HepG2 (cell line): ENCODE data around the gene CHRM3. TPM values are rescaled to one million over a fixed set of nuclear protein-coding genes. Genes with fewer than 3 reads are reported as not detected.

ENCODE experiments used
- ATAC-seq: fragments of 200-7000 bp; cut with Tn5 transposase; 3 replicates; pipeline ENCODE4 v1.9.1; 2020; ENCODE audit warnings: mild to moderate bottlenecking, moderate library complexity
- BruUV-seq: library from RNA; stranded (reverse); fragments of 400-500 nt; replicated peaks from 2 replicates; lab custom pipeline; 2021; lab: Mats Ljungman, UMichigan
- CTCF ChIA-PET: fragments of 300-600 bp; formaldehyde crosslinking; extraction: SDS; loops from one replicate; lab custom pipeline; 2021; ENCODE audit warnings: low total read pairs, inconsistent platforms, low intra/inter-chr PET ratio; lab: Yijun Ruan, JAX
- POLR2A ChIA-PET: fragments of 350-600 bp; sonication (Branson Sonifier 250); formaldehyde crosslinking; loops from one replicate; lab custom pipeline; 2020; ENCODE audit warnings: antibody characterized with exemption, inconsistent platforms; lab: Yijun Ruan, JAX
- DNase-seq: peaks from one replicate; pipeline ENCODE4 v3.0.0-alpha.2; 2015; ENCODE audit warnings: low spot score
- FAIRE-seq: peaks from 3 replicates; lab custom pipeline; 2011; peaks lifted over from hg19 to GRCh38; lab: Jason Lieb, UNC
- H2AFZ ChIP-seq: one replicate; pipeline ENCODE4 v1.6.1; 2011; ENCODE audit warnings: low read length, inconsistent platforms
- H3K27ac ChIP-seq: fragments of 300-600 bp; 3 replicates; pipeline ENCODE4 v1.8.0; 2011; ENCODE audit warnings: mixed run types, mild to moderate bottlenecking, mixed read lengths, low read length, inconsistent platforms; ENCODE audit not compliant: insufficient read depth; ENCODE audit errors: extremely low read length
- H3K27me3 ChIP-seq, 2 experiments: fragments of 200-600 bp in 1 of 2; 2 replicates in 1 of 2; 3 replicates in 1 of 2; pipeline versions ENCODE4 v1.6.0 to v1.8.0; 2011; ENCODE audit warnings: low read length in 2 of 2, mild to moderate bottlenecking in 2 of 2, moderate library complexity in 2 of 2, inconsistent platforms in 1 of 2; ENCODE audit not compliant: insufficient read depth in 2 of 2, control insufficient read depth in 1 of 2
- H3K36me3 ChIP-seq, 2 experiments: fragments of 200-600 bp in 1 of 2; replicated peaks in 1 of 2; 2 replicates in 1 of 2; 3 replicates in 1 of 2; pipeline versions ENCODE4 v1.5.1 to v1.8.0; 2011; ENCODE audit warnings: low read length in 2 of 2, inconsistent platforms in 1 of 2; ENCODE audit not compliant: insufficient read depth in 2 of 2, control insufficient read depth in 1 of 2
- H3K4me1 ChIP-seq: 2 replicates; pipeline ENCODE4 v1.5.1; 2012; ENCODE audit warnings: low read length, inconsistent platforms; ENCODE audit not compliant: insufficient read depth
- H3K4me2 ChIP-seq: 2 replicates; pipeline ENCODE4 v1.6.0; 2011; ENCODE audit warnings: low read depth, low read length, inconsistent platforms
- H3K4me3 ChIP-seq, 3 experiments: fragments of 200-600 bp in 1 of 3; sonication (generic), shearing (Covaris generic) in 1 of 3; replicated peaks in 1 of 3; 2 replicates each; pipeline ENCODE4 v1.5.1; 2011 to 2016; ENCODE audit warnings: low read length in 3 of 3, inconsistent platforms in 2 of 3, low read depth in 2 of 3, mild to moderate bottlenecking in 2 of 3, control low read depth in 1 of 3, mixed read lengths in 1 of 3; ENCODE audit not compliant: insufficient read depth in 1 of 3
- H3K79me2 ChIP-seq: one replicate; pipeline ENCODE4 v1.6.1; 2011; ENCODE audit warnings: low read length, inconsistent platforms; ENCODE audit not compliant: insufficient read depth
- H3K9ac ChIP-seq: 2 replicates; pipeline ENCODE4 v1.6.0; 2011; ENCODE audit warnings: mild to moderate bottlenecking, low read depth, low read length, inconsistent platforms; ENCODE audit not compliant: insufficient read depth
- H3K9me3 ChIP-seq: 2 replicates; pipeline ENCODE4 v1.5.1; 2012; ENCODE audit warnings: mild to moderate bottlenecking, low read length
- H4K20me1 ChIP-seq: 2 replicates; pipeline ENCODE4 v1.6.0; 2011; ENCODE audit warnings: inconsistent platforms, mild to moderate bottlenecking, low read length, moderate library complexity; ENCODE audit not compliant: insufficient read depth
- GATAD2A ChIP-seq: IDR thresholded peaks from 2 replicates; pipeline ENCODE4 v1.6.1; 2016
- GTF3A ChIP-seq: sonication (generic); formaldehyde crosslinking; conservative IDR thresholded peaks from 2 replicates; pipeline ENCODE4 v1.4.0; 2020; ENCODE audit warnings: mild to moderate bottlenecking, missing genetic modification reagents
- HNF4G ChIP-seq, 2 experiments: sonication (generic) in 1 of 2; formaldehyde crosslinking in 1 of 2; IDR thresholded peaks; 2 replicates each; pipeline versions ENCODE4 v1.4.0 to v1.6.1; 2011 to 2020; ENCODE audit warnings: borderline replicate concordance in 2 of 2, low read depth in 2 of 2, mild to moderate bottlenecking in 2 of 2, low read length in 1 of 2, missing genetic modification reagents in 1 of 2, moderate library complexity in 1 of 2
- PAF1 ChIP-seq: IDR thresholded peaks from 2 replicates; pipeline ENCODE4 v1.6.1; 2016; ENCODE audit warnings: missing genetic modification reagents, missing compliant biosample characterization
- PRMT3 ChIP-seq: sonication (generic); formaldehyde crosslinking; IDR thresholded peaks from 2 replicates; pipeline ENCODE4 v1.8.1; 2022; ENCODE audit warnings: low read depth, mild to moderate bottlenecking, moderate library complexity, missing genetic modification reagents, borderline replicate concordance
- ZFX ChIP-seq: sonication (generic); formaldehyde crosslinking; IDR thresholded peaks from 2 replicates; pipeline ENCODE4 v1.4.0; 2020; ENCODE audit warnings: mild to moderate bottlenecking, low read depth, missing genetic modification reagents, moderate library complexity
- ZNF7 ChIP-seq: IDR thresholded peaks from 2 replicates; pipeline ENCODE4 v1.6.1; 2016; ENCODE audit warnings: missing biosample characterization, missing genetic modification reagents
- WGBS: methylation state at CpG from one replicate; pipeline ENCODE4 v1.1.6; 2017; ENCODE audit warnings: low lambda C conversion rate; 5-methylcytosine and 5-hydroxymethylcytosine counted together
- in situ Hi-C: cut with HindIII; loops from 2 replicates; pipeline ENCODE4 v1.10.0; 2017; ENCODE audit warnings: low pct_unique_long_range_greater_than_20kb; ENCODE audit not compliant: extremely low pct_ligation_motif_present
- intact Hi-C: fragments of 100-400 bp; cut with micrococcal nuclease; formaldehyde crosslinking; loops from one replicate; pipeline ENCODE4 v1.10.0; 2022; ENCODE audit not compliant: unreplicated experiment
- polyA plus RNA-seq, 8 experiments: library from polyadenylated mRNA; depleted of rRNA in 3 of 8; stranded (reverse) in 7 of 8; unstranded in 1 of 8; fragments of >200 nt; fragmentation: Illumina TruSeq in 4 of 8; extraction: Trizol in 4 of 8; gene quantifications; 2 replicates each; pipeline versions ENCODE4 v1.2.1 to v1.2.3, GENCODE V29; 2011 to 2016; ENCODE audit warnings: low read depth in 4 of 8, missing spikeins in 1 of 8, mixed read lengths in 1 of 8; ENCODE audit not compliant: insufficient read depth in 1 of 8
- total RNA-seq, 5 experiments: library from RNA; depleted of rRNA; stranded (reverse); fragments of >200 nt; fragmentation: Illumina TruSeq; extraction: Trizol; gene quantifications; 2 replicates each; pipeline ENCODE4 v1.2.3, GENCODE V29; 2016; ENCODE audit warnings: low read depth in 1 of 5
- TF ChIP-seq, protein P1 (sequence below): sonication (generic); formaldehyde crosslinking; IDR thresholded peaks from 2 replicates; pipeline ENCODE4 v1.8.0; 2022; ENCODE audit warnings: missing genetic modification reagents, low read depth, mild to moderate bottlenecking, borderline replicate concordance
- TF ChIP-seq, protein P2 (sequence below): IDR thresholded peaks from 2 replicates; pipeline ENCODE4 v1.6.1; 2018; ENCODE audit warnings: missing genetic modification reagents, mild to moderate bottlenecking, missing compliant biosample characterization
- TF ChIP-seq, protein P3 (sequence below): sonication (generic); formaldehyde crosslinking; IDR thresholded peaks from 2 replicates; pipeline ENCODE4 v1.8.0; 2022; ENCODE audit warnings: missing genetic modification reagents, mild to moderate bottlenecking, inconsistent platforms, borderline replicate concordance
- TF ChIP-seq, protein P4 (sequence below): sonication (generic); formaldehyde crosslinking; IDR thresholded peaks from 2 replicates; pipeline ENCODE4 v1.4.0; 2020; ENCODE audit warnings: missing genetic modification reagents
- TF ChIP-seq, protein P5 (sequence below): sonication (generic); formaldehyde crosslinking; IDR thresholded peaks from 2 replicates; pipeline ENCODE4 v1.4.0; 2020; ENCODE audit warnings: missing genetic modification reagents, borderline replicate concordance

The CHRM3 gene
- total and polyA plus RNA-seq, 2 of the 13 experiments (the other 11 are each of a cell fraction or from before 2014, with no cell fraction given): not detected

DNA sequence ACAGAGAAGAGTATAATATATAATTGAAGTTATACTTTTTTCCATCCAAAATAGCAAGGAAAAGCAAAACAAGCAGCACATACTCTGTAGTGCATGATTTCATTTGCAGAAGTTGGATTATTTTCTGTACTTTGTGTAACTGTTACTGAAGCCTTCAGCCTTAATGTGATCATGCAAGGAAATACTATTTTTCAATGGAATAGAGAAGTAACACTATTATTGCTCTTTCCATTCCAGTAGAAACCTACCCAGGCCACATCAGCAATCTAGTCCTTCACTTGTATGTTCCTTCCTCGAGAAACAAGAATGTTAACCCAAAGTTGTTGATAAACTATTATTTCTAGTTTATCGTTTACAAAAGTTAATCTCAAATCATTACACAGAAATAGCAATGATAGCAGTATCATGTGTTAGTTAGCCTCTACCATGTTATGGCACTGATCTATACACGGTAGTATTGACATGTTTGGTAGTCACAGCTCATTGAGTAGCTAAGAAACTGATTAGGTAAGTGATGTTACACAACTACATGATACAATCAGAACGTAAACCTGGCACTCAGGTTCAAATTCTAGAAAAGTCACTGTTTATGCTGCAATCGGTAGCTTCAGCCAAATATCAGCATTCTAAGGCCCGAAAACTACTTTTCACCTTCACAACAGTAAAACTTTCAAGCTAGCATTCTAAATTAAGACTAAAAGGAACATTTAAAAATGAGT, 37.6 kb upstream of the CHRM3 start:
- H3K27ac ChIP-seq: no peak overlapping the region
- H3K4me3 ChIP-seq: no peak overlapping the region
- H3K27me3 ChIP-seq: no peaks in the 10 kb centered on the region; a peak in 1 of 5 replicates
- H3K4me2 ChIP-seq: no peak overlapping the region
- no peaks in the 10 kb centered on the region for H3K36me3 ChIP-seq
- H3K4me1 ChIP-seq: no peaks in the 10 kb centered on the region
- DNase-seq: no peak
- H3K9ac ChIP-seq: no peak overlapping the region
- no peak for FAIRE-seq
- no peaks in the 10 kb centered on the region for H4K20me1 ChIP-seq
- intact Hi-C loops: no loop called here
- 0% methylated on average over 6 of the region's 6 CpGs for WGBS
- no peaks in the 10 kb centered on the region for H3K79me2 ChIP-seq
- BruUV-seq: no TSS peak
- ChIA-PET POLR2A (no interaction called here), CTCF (no interaction called here)
- H3K9me3 ChIP-seq: peaks cover 47% of the 10 kb centered on the region
- in situ Hi-C loops: no loop called here
- H2AFZ ChIP-seq: no peak overlapping the region
- ATAC-seq: no peak
- TF ChIP-seq, protein P1, sequence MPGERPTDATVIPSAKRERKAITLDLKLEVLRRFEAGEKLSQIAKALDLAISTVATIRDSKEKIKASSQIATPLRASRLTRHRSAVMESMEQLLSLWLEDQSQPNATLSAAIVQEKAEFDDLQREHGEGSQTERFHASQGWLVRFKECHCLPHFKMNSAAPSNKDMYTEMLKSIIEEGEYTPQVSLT (CRISPR knock-in tag): no peak
- TF ChIP-seq, protein P2, sequence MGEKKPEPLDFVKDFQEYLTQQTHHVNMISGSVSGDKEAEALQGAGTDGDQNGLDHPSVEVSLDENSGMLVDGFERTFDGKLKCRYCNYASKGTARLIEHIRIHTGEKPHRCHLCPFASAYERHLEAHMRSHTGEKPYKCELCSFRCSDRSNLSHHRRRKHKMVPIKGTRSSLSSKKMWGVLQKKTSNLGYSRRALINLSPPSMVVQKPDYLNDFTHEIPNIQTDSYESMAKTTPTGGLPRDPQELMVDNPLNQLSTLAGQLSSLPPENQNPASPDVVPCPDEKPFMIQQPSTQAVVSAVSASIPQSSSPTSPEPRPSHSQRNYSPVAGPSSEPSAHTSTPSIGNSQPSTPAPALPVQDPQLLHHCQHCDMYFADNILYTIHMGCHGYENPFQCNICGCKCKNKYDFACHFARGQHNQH (CRISPR knock-in tag): no peak
- TF ChIP-seq, protein P3, sequence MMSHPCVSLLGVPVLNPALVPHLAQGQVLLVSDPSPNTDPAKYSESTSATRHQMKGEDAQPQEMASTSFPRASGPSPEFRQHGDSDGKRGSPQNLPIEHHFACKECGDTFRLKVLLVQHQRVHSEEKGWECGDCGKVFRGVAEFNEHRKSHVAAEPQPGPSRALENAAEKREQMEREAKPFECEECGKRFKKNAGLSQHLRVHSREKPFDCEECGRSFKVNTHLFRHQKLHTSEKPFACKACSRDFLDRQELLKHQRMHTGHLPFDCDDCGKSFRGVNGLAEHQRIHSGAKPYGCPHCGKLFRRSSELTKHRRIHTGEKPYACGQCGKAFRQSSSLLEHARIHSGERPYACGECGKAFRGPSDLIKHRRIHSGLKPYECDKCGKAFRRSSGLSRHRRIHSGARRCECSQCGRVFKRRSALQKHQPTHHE: no peak
- TF ChIP-seq HNF4G (IDR thresholded peaks at IDR 0.05; ENCODE audit: borderline replicate concordance, low read depth, low read length) (no peak), HNF4G (CRISPR knock-in tag; IDR thresholded peaks at IDR 0.05; ENCODE audit: borderline replicate concordance, low read depth) (no peak), ZFX (CRISPR knock-in tag) (no peak), GTF3A (CRISPR knock-in tag) (no peak), PAF1 (no peak), ZNF7 (CRISPR knock-in tag) (no peak), GATAD2A (CRISPR knock-in tag) (no peak), PRMT3 (no peak)
- TF ChIP-seq, protein P4, sequence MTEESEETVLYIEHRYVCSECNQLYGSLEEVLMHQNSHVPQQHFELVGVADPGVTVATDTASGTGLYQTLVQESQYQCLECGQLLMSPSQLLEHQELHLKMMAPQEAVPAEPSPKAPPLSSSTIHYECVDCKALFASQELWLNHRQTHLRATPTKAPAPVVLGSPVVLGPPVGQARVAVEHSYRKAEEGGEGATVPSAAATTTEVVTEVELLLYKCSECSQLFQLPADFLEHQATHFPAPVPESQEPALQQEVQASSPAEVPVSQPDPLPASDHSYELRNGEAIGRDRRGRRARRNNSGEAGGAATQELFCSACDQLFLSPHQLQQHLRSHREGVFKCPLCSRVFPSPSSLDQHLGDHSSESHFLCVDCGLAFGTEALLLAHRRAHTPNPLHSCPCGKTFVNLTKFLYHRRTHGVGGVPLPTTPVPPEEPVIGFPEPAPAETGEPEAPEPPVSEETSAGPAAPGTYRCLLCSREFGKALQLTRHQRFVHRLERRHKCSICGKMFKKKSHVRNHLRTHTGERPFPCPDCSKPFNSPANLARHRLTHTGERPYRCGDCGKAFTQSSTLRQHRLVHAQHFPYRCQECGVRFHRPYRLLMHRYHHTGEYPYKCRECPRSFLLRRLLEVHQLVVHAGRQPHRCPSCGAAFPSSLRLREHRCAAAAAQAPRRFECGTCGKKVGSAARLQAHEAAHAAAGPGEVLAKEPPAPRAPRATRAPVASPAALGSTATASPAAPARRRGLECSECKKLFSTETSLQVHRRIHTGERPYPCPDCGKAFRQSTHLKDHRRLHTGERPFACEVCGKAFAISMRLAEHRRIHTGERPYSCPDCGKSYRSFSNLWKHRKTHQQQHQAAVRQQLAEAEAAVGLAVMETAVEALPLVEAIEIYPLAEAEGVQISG (CRISPR knock-in tag): no peak
- TF ChIP-seq, protein P5, sequence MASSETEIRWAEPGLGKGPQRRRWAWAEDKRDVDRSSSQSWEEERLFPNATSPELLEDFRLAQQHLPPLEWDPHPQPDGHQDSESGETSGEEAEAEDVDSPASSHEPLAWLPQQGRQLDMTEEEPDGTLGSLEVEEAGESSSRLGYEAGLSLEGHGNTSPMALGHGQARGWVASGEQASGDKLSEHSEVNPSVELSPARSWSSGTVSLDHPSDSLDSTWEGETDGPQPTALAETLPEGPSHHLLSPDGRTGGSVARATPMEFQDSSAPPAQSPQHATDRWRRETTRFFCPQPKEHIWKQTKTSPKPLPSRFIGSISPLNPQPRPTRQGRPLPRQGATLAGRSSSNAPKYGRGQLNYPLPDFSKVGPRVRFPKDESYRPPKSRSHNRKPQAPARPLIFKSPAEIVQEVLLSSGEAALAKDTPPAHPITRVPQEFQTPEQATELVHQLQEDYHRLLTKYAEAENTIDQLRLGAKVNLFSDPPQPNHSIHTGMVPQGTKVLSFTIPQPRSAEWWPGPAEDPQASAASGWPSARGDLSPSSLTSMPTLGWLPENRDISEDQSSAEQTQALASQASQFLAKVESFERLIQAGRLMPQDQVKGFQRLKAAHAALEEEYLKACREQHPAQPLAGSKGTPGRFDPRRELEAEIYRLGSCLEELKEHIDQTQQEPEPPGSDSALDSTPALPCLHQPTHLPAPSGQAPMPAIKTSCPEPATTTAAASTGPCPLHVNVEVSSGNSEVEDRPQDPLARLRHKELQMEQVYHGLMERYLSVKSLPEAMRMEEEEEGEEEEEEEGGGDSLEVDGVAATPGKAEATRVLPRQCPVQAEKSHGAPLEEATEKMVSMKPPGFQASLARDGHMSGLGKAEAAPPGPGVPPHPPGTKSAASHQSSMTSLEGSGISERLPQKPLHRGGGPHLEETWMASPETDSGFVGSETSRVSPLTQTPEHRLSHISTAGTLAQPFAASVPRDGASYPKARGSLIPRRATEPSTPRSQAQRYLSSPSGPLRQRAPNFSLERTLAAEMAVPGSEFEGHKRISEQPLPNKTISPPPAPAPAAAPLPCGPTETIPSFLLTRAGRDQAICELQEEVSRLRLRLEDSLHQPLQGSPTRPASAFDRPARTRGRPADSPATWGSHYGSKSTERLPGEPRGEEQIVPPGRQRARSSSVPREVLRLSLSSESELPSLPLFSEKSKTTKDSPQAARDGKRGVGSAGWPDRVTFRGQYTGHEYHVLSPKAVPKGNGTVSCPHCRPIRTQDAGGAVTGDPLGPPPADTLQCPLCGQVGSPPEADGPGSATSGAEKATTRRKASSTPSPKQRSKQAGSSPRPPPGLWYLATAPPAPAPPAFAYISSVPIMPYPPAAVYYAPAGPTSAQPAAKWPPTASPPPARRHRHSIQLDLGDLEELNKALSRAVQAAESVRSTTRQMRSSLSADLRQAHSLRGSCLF: no peak
